Stomach (tissue), 4 donors: ENCODE data around the gene ATXN7L1.

Experiments
- POLR2AphosphoS5 ChIP-seq, 3 donors: sonication (generic); formaldehyde crosslinking; IDR thresholded peaks; one replicate each; pipeline ENCODE4 v1.6.1; 2016; ENCODE audit warnings: antibody characterized with exemption in 3 of 3
- TF ChIP-seq, protein P1 (sequence below), 7 experiments: fragments of 450-650 bp in 4 of 7; fragments of 200-600 bp in 3 of 7; sonication (generic) in 3 of 7; IDR thresholded peaks; one replicate each; pipeline ENCODE4 v1.5.1; 2016 to 2019; ENCODE audit warnings: antibody characterized with exemption in 7 of 7, control low read depth in 2 of 7, mild to moderate bottlenecking in 1 of 7

DNA sequence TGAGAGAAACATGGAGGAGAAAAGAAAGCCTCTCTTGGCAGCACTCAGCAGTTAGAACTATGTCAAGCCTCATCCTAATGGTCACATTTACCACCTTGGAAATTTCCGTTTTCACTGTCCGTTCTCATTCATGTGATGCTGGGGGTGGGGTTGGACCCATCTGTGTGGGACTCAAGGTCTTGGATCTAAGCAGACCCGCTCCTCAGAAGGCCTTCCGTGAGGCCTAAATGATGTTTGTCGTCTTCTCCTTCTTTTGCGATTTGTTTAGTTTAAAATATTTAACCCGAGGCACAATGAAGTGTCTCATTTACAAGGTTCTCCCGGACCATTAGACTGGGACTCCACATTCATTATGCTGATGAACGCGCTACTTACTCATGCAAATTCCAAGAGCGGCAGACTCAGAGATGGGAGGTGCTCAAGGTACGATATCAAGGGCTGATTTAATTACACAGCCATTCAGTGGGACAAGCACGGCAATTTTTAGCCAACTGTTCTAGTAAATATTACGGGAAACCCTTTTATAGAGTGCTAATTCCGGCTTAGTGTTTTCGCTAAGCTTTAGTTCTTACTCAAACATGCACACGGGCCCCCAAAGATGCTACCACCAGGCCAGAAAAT lies 186.0 kb downstream of the ATXN7L1 start:
- TF ChIP-seq, protein P1, sequence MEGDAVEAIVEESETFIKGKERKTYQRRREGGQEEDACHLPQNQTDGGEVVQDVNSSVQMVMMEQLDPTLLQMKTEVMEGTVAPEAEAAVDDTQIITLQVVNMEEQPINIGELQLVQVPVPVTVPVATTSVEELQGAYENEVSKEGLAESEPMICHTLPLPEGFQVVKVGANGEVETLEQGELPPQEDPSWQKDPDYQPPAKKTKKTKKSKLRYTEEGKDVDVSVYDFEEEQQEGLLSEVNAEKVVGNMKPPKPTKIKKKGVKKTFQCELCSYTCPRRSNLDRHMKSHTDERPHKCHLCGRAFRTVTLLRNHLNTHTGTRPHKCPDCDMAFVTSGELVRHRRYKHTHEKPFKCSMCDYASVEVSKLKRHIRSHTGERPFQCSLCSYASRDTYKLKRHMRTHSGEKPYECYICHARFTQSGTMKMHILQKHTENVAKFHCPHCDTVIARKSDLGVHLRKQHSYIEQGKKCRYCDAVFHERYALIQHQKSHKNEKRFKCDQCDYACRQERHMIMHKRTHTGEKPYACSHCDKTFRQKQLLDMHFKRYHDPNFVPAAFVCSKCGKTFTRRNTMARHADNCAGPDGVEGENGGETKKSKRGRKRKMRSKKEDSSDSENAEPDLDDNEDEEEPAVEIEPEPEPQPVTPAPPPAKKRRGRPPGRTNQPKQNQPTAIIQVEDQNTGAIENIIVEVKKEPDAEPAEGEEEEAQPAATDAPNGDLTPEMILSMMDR (IDR thresholded peaks at IDR 0.05): no peak
- no peak for TF ChIP-seq POLR2AphosphoS5 (IDR thresholded peaks at IDR 0.05)
